ENCODE data around the gene SOWAHD. TPM values are rescaled to one million over a fixed set of nuclear protein-coding genes. Genes with fewer than 3 reads are reported as not detected.
A peak's percentile ranks its signal among the peaks of the same experiment; 100 is the strongest.
"Not testable (repeated sequence)": the region's sequence is repeated elsewhere in the genome, so short reads cannot be mapped to it uniquely, and the experiment has no call there.

Gene SOWAHD
- total RNA-seq, 1 donor from 2014 or later = under 0.01 TPM

DNA sequence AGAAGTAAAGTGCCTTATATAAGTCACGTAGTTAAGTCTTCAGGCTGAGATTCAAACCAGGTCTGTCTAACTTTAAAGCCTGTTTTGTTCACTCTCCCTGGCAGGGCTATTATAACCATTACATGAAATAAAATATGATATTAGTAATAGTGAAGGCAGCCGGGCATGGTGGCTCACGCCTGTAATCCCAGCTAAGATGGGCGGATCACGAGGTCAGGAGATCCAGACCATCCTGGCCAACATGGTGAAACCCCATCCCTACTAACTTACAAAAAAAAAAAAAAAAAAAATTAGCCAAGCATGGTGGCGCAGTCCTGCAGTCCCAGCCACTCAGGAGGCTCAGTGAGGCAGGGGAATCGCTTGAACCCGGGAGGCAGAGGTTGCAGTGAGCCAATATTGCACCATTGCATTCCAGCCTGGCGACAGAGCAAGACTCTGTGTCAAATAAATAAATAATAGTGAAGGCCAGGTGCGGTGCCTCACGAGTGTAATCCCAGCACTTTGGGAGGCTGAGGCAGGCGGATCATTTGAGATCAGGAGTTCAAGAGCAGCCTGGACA is 22.1 kb upstream of the SOWAHD start:
- no peak for FAIRE-seq
- Histone ChIP-seq H3K4me3 (ENCODE audit: low read depth, low read length) (no peak overlapping the region), H3K36me3 (ENCODE audit: control insufficient read depth, insufficient read depth, low read length) (no peaks in the 10 kb centered on the region), H3K27me3 (ENCODE audit: control insufficient read depth, insufficient read depth, low read length) (no peaks in the 10 kb centered on the region)
- TF ChIP-seq, protein P1, sequence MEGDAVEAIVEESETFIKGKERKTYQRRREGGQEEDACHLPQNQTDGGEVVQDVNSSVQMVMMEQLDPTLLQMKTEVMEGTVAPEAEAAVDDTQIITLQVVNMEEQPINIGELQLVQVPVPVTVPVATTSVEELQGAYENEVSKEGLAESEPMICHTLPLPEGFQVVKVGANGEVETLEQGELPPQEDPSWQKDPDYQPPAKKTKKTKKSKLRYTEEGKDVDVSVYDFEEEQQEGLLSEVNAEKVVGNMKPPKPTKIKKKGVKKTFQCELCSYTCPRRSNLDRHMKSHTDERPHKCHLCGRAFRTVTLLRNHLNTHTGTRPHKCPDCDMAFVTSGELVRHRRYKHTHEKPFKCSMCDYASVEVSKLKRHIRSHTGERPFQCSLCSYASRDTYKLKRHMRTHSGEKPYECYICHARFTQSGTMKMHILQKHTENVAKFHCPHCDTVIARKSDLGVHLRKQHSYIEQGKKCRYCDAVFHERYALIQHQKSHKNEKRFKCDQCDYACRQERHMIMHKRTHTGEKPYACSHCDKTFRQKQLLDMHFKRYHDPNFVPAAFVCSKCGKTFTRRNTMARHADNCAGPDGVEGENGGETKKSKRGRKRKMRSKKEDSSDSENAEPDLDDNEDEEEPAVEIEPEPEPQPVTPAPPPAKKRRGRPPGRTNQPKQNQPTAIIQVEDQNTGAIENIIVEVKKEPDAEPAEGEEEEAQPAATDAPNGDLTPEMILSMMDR (IDR thresholded peaks at IDR 0.05; ENCODE audit: insufficient read depth, low read length, severe bottlenecking) = no peak
- peak; percentile 27 for DNase-seq (ENCODE audit: low read depth)

DNA sequence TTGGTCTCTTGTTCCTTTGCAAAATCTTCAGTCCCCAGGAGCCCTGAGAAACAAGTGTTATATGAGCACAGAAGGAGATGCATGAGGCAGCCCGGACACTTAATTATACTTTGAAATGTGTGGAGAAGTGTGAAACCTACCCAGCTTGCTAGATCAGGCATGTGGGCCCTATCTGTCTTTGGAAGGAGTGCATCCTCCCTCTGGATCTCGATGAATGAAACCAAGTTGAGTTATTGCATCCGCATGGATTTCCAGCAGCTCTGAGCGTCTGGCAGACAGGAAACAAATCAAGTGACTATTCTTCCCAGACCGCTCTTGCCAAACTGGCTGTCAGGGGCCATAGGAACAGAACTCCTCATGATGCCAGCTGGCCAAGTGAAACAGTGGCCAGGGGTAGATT is 19.6 kb upstream of the SOWAHD start:
- Histone ChIP-seq H3K36me3 (ENCODE audit: control insufficient read depth, insufficient read depth, low read length) (no peaks in the 10 kb centered on the region), H3K4me3 (ENCODE audit: low read depth, low read length) (no peak overlapping the region), H3K27me3 (ENCODE audit: control insufficient read depth, insufficient read depth, low read length) (no peaks in the 10 kb centered on the region)
- FAIRE-seq = no peak
- no peak for DNase-seq (ENCODE audit: low read depth)
- TF ChIP-seq, protein P1 (IDR thresholded peaks at IDR 0.05; ENCODE audit: insufficient read depth, low read length, severe bottlenecking) = no peak

DNA sequence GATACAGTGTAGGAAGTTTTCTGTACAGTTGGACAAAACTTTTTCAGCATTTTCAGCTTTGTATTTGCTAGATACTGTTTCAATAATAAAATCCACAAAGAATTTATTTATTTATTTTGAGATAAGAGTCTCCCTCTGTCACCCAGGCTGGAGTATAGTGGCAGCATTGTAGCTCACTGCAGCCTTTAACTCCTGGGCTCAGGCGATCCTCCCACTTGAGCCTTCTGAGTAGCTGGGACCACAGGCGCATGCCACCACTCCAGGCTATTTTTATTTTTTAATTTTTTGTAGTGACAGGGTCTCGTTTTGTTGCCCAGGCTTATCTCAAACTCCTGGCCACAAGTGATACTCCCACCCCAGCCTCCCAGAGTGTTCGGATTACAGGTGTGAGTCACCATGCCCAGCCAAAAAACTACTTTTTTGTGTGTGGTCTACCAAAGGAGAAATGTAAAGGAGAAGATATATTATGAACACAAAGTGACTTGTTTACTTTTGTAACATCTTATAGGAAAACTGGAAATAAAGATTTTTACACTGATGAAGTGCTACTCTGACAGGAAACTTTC is 13.0 kb upstream of the SOWAHD start:
- DNase-seq (ENCODE audit: low read depth) (no peak), FAIRE-seq (no peak)
- no peaks in the 10 kb centered on the region for H3K36me3 ChIP-seq (ENCODE audit: control insufficient read depth, insufficient read depth, low read length)
- TF ChIP-seq, protein P1 (IDR thresholded peaks at IDR 0.05; ENCODE audit: insufficient read depth, low read length, severe bottlenecking) = no peak
- no peaks in the 10 kb centered on the region for H3K27me3 ChIP-seq (ENCODE audit: control insufficient read depth, insufficient read depth, low read length)
- no peak overlapping the region for H3K4me3 ChIP-seq (ENCODE audit: low read depth, low read length)

DNA sequence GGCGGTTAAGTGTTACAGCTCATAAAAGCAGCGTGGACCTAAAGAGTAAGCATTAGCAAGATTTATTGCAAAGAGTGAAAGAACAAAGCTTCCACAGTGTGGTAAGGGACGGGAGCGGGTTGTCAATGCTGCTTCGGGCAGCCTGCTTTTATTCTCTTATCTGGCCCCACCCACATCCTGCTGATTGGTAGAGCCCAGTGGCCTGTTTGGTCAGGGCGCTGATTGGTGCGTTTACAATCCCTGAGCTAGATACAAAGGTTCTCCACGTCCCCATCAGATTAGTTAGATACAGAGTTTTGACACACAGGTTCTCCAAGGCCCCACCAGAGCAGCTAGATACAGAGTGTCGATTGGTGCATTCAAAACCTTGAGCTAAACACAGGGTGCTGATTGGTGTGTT is 8.3 kb upstream of the SOWAHD start:
- H3K27me3 ChIP-seq (ENCODE audit: control insufficient read depth, insufficient read depth, low read length); H3K36me3 ChIP-seq (ENCODE audit: control insufficient read depth, insufficient read depth, low read length); H3K4me3 ChIP-seq (ENCODE audit: low read depth, low read length); FAIRE-seq; DNase-seq (ENCODE audit: low read depth): not testable (repeated sequence)

DNA sequence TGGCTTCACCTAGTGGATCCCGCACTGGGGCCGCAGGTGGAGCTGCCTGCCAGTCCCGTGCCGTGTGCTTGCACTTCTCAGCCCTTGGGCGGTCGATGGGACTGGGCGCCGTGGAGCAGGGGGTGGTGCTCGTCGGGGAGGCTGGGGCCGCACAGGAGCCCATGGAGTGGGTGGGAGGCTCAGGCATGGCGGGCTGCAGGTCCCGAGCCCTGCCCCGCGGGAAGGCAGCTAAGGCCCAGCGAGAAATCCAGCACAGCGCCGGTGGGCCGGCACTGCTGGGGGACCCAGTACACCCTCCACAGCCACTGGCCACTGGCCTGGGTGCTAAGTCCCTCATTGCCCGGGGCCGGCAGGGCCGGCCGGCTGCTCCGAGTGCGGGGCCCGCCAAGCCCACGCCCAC is 7.6 kb upstream of the SOWAHD start:
- DNase-seq (ENCODE audit: low read depth); FAIRE-seq; H3K36me3 ChIP-seq (ENCODE audit: control insufficient read depth, insufficient read depth, low read length); H3K4me3 ChIP-seq (ENCODE audit: low read depth, low read length); H3K27me3 ChIP-seq (ENCODE audit: control insufficient read depth, insufficient read depth, low read length): not testable (repeated sequence)

DNA sequence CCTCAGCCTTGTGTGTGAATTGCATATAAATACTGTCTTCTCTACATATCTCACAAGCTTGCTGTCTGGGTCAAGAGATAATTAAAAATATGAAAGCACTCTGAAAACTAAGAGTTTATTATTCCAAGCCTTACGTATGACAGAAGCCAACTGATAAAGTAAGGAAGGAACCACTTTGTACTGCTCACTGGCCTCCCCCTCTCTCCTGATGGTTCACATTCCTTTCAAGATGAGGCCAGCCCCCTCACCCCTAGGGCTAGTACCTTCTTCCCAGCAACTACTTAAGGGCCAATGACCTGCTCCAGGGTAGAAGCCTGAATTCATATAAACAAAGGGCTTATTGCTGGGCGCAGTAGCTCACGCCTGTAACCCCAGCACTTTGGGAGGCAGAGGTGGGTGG is 5.4 kb upstream of the SOWAHD start:
- DNase-seq (ENCODE audit: low read depth) (no peak), FAIRE-seq (no peak)
- no peaks in the 10 kb centered on the region for H3K27me3 ChIP-seq (ENCODE audit: control insufficient read depth, insufficient read depth, low read length)
- H3K4me3 ChIP-seq (ENCODE audit: low read depth, low read length) = no peak overlapping the region
- H3K36me3 ChIP-seq (ENCODE audit: control insufficient read depth, insufficient read depth, low read length) = no peaks in the 10 kb centered on the region
- TF ChIP-seq, protein P1 (IDR thresholded peaks at IDR 0.05; ENCODE audit: insufficient read depth, low read length, severe bottlenecking) = no peak

DNA sequence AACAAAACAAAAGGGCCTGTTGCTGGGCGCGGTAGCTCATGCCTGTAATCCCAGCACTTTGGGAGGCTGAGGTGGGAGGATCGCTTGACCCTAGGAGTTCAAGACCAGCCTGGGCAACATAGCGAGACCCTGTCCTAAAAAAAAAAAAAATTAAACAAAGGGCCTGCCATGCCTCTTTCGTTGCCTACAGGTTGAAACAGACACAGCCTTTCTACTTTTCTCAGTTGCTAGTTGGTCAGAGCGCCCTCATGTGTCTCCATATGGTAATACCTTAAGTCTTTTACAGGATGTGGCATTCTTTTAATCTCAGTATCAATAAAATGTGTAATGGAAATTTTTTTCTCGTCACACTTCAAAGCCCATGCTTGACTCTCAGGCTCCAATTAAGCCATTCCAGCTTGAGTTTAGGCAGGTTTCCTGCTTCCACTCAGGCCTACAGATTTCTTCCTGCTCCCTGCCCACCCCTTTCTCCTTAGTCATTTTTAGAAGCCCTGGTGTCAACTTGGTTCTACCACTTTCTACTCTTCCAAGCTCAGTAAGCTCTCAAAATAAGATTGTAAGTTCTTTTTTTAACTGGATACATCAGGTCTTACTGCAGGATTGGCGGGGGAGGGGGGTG is 4.6 kb upstream of the SOWAHD start:
- no peak overlapping the region for H3K4me3 ChIP-seq (ENCODE audit: low read depth, low read length)
- no peaks in the 10 kb centered on the region for H3K36me3 ChIP-seq (ENCODE audit: control insufficient read depth, insufficient read depth, low read length)
- H3K27me3 ChIP-seq (ENCODE audit: control insufficient read depth, insufficient read depth, low read length) = no peaks in the 10 kb centered on the region
- TF ChIP-seq, protein P1 (IDR thresholded peaks at IDR 0.05; ENCODE audit: insufficient read depth, low read length, severe bottlenecking) = peak; percentile 36
- FAIRE-seq (no peak), DNase-seq (ENCODE audit: low read depth) (peak; percentile 33)

Measured in bronchial epithelial cell (primary cell).